Suprapubic skin (tissue), 3 donors: ENCODE data around the gene ADARB1.

Experiments used
- CTCF ChIP-seq, 2 donors: fragments of 200-600 bp in 1 of 2; fragments of 450-650 bp in 1 of 2; sonication (generic) in 1 of 2; IDR thresholded peaks; one replicate each; pipeline ENCODE4 v1.5.1; 2016 to 2019; ENCODE audit warnings: antibody characterized with exemption in 2 of 2, mild to moderate bottlenecking in 1 of 2, moderate library complexity in 1 of 2
- POLR2AphosphoS5 ChIP-seq, 3 donors: sonication (generic); formaldehyde crosslinking; IDR thresholded peaks; one replicate each; pipeline ENCODE4 v1.6.1; 2017; ENCODE audit warnings: antibody characterized with exemption in 3 of 3

GRCh38 chr21:45175326-45176095, 101.1 kb downstream of the ADARB1 start:
- TF ChIP-seq POLR2AphosphoS5 (IDR thresholded peaks at IDR 0.05) (no peak), CTCF (IDR thresholded peaks at IDR 0.05) (no peak)
